ENCODE data around the gene TAGLN2. TPM values are rescaled to one million over a fixed set of nuclear protein-coding genes. Genes with fewer than 3 reads are reported as not detected.

The TAGLN2 gene
- total and polyA plus RNA-seq, 9 of the 15 experiments (the other 6 are each of a cell fraction or from before 2014, with no cell fraction given): 192 to 683 (median 455) TPM

GRCh38 chr1:159924025-159924790 is 1.1 kb downstream of the TAGLN2 start (continued):
- TF ChIP-seq MLLT1 (IDR thresholded peaks at IDR 0.05) (0 out of 4 replicates have a peak, but pooled peaks of 1 of the 2 experiments have one; percentile 11), IFI16 (CRISPR knock-in tag; IDR thresholded peaks at IDR 0.05) (no peak), SREBF1 (IDR thresholded peaks at IDR 0.05; ENCODE audit: borderline replicate concordance, low read depth, low read length) (no peak), ELF1 (tag; IDR thresholded peaks at IDR 0.05) (no peak), DMBX1 (CRISPR knock-in tag; IDR thresholded peaks at IDR 0.05; ENCODE audit: borderline replicate concordance) (no peak), ZNF143 (CRISPR knock-in tag; IDR thresholded peaks at IDR 0.05) (no peak), SRF (CRISPR knock-in tag; IDR thresholded peaks at IDR 0.05) (no peak), KLF13 (tag; IDR thresholded peaks at IDR 0.05; ENCODE audit: borderline replicate concordance, low read depth) (0 out of 2 replicates have a peak, but pooled peaks have one; percentile 33), BCLAF1 (IDR thresholded peaks at IDR 0.05; ENCODE audit: borderline replicate concordance in 1 of 2, control insufficient read depth in 1 of 2, low read depth in 2 of 2, low read length in 1 of 2) (0 out of 4 replicates have a peak, but pooled peaks of 1 of the 2 experiments have one; percentile 21), GABPA (tag; conservative IDR thresholded peaks at IDR 0.05; ENCODE audit: low read depth) (no peak; the same call in 1 of the 2 replicates), ZKSCAN8 (CRISPR knock-in tag; IDR thresholded peaks at IDR 0.05) (no peak), FOXA1 (IDR thresholded peaks at IDR 0.05; ENCODE audit: borderline replicate concordance) (no peak), RAD21 (CRISPR knock-in tag; conservative IDR thresholded peaks at IDR 0.05 in 1 of 2, IDR thresholded peaks at IDR 0.05 in 1 of 2) (no peak), ATF3 (IDR thresholded peaks at IDR 0.05) (peak; percentile 98), ATF3 (CRISPR knock-in tag; conservative IDR thresholded peaks at IDR 0.05) (peak; percentile 85; the same call in 1 of the 2 replicates), ZNF354B (CRISPR knock-in tag; IDR thresholded peaks at IDR 0.05) (no peak), HDAC2 (IDR thresholded peaks at IDR 0.05) (no peak), ZNF551 (CRISPR knock-in tag; IDR thresholded peaks at IDR 0.05) (no peak), RBM22 (IDR thresholded peaks at IDR 0.05; ENCODE audit: low read depth, low read length, poor library complexity, severe bottlenecking) (peak; percentile 91), VEZF1 (CRISPR knock-in tag; IDR thresholded peaks at IDR 0.05) (peak; percentile 91)
